K562 (cell line): ENCODE data around the gene KRT77. TPM values are rescaled to one million over a fixed set of nuclear protein-coding genes. Genes with fewer than 3 reads are reported as not detected.

Experiments used
- ATAC-seq: fragments of 200-7000 bp; cut with Tn5 transposase; 3 replicates; pipeline ENCODE4 v1.9.1; 2020; ENCODE audit warnings: moderate library complexity
- BruUV-seq: library from RNA; stranded (reverse); fragments of 400-500 nt; replicated peaks from 2 replicates; lab custom pipeline; 2021; lab: Mats Ljungman, UMichigan
- CTCF ChIA-PET: fragments of 300-600 bp; formaldehyde crosslinking; extraction: SDS; loops from one replicate; lab custom pipeline; 2021; ENCODE audit warnings: low intra/inter-chr PET ratio; lab: Yijun Ruan, JAX
- POLR2A ChIA-PET: fragments of 300-600, 350-650 bp; sonication (Branson Sonifier 250); formaldehyde crosslinking; extraction: SDS; loops from one replicate; lab custom pipeline; 2021; ENCODE audit warnings: antibody characterized with exemption, inconsistent platforms; lab: Yijun Ruan, JAX
- DNase-seq, 4 experiments: peaks; one replicate each; pipeline versions ENCODE4 v3.0.0 to v3.0.0-alpha.2; 2011 to 2018; ENCODE audit warnings: low spot score in 3 of 4, mixed read lengths in 3 of 4; ENCODE audit errors: extremely low read depth in 1 of 4
- FAIRE-seq: peaks from 2 replicates; lab custom pipeline; 2011; peaks lifted over from hg19 to GRCh38; lab: Jason Lieb, UNC
- H2AFZ ChIP-seq: 2 replicates; pipeline ENCODE4 v1.6.0; 2011; ENCODE audit warnings: low read depth, low read length, control low read depth, inconsistent platforms
- H3K27ac ChIP-seq: fragments of 200-600 bp; 3 replicates; pipeline ENCODE4 v1.8.0; 2011; ENCODE audit warnings: low read depth, mild to moderate bottlenecking, control low read depth, inconsistent platforms, low read length, moderate library complexity, mixed read lengths; ENCODE audit errors: extremely low read depth
- H3K27me3 ChIP-seq, 2 experiments: fragments of 300-600 bp in 1 of 2; 2 replicates in 1 of 2; 3 replicates in 1 of 2; pipeline versions ENCODE4 v1.6.0 to v1.8.0; 2011; ENCODE audit warnings: inconsistent platforms in 2 of 2, low read length in 2 of 2, mild to moderate bottlenecking in 1 of 2, mixed read lengths in 1 of 2, moderate library complexity in 1 of 2; ENCODE audit not compliant: control insufficient read depth in 2 of 2, insufficient read depth in 2 of 2
- H3K36me3 ChIP-seq: fragments of 300-600 bp; 3 replicates; pipeline ENCODE4 v1.8.0; 2011; ENCODE audit warnings: mild to moderate bottlenecking, low read length, inconsistent platforms; ENCODE audit not compliant: control insufficient read depth, insufficient read depth
- H3K4me1 ChIP-seq, 2 experiments: fragments of 200-600 bp in 1 of 2; replicated peaks in 1 of 2; 2 replicates in 1 of 2; 3 replicates in 1 of 2; pipeline versions ENCODE4 v1.5.1 to v1.8.0; 2011; ENCODE audit warnings: inconsistent platforms in 2 of 2, low read length in 2 of 2, mild to moderate bottlenecking in 1 of 2, mixed read lengths in 1 of 2, moderate library complexity in 1 of 2; ENCODE audit not compliant: control insufficient read depth in 2 of 2, insufficient read depth in 2 of 2
- H3K4me2 ChIP-seq: 2 replicates; pipeline ENCODE4 v1.6.1; 2011; ENCODE audit warnings: low read length, control low read depth, inconsistent platforms, mixed read lengths; ENCODE audit not compliant: insufficient read depth
- H3K4me3 ChIP-seq: fragments of 200-600 bp; sonication (generic), shearing (Covaris generic); 2 replicates; pipeline ENCODE4 v1.5.1; 2016; ENCODE audit warnings: control low read depth, inconsistent platforms
- H3K79me2 ChIP-seq: fragments of 200-600 bp; 3 replicates; pipeline ENCODE4 v1.8.0; 2011; ENCODE audit warnings: low read length, inconsistent platforms; ENCODE audit not compliant: control insufficient read depth, insufficient read depth
- H3K9ac ChIP-seq, 2 experiments: 2 replicates each; pipeline versions ENCODE4 v1.6.0 to v1.6.1; 2011; ENCODE audit warnings: low read depth in 2 of 2, low read length in 2 of 2, control low read depth in 1 of 2, inconsistent platforms in 1 of 2, mild to moderate bottlenecking in 1 of 2, mixed read lengths in 1 of 2; ENCODE audit not compliant: insufficient read depth in 1 of 2
- H3K9me1 ChIP-seq: one replicate; pipeline ENCODE4 v1.6.0; 2011; ENCODE audit warnings: inconsistent platforms, mild to moderate bottlenecking, low read length, moderate library complexity; ENCODE audit not compliant: control insufficient read depth, insufficient read depth
- H3K9me3 ChIP-seq: replicated peaks from 2 replicates; pipeline ENCODE4 v1.5.1; 2011; ENCODE audit warnings: low read depth, low read length, inconsistent platforms; ENCODE audit not compliant: control insufficient read depth, insufficient read depth
- H4K20me1 ChIP-seq: replicated peaks from 2 replicates; pipeline ENCODE4 v1.6.1; 2011; ENCODE audit warnings: low read length, inconsistent platforms, mixed read lengths; ENCODE audit not compliant: control insufficient read depth, insufficient read depth
- HNRNPK ChIP-seq: fragments of 200-400 bp; formaldehyde crosslinking; IDR thresholded peaks from one replicate; pipeline ENCODE4 v1.6.1; 2018; ENCODE audit warnings: mild to moderate bottlenecking, low read depth, low read length; ENCODE audit not compliant: poor library complexity, severe bottlenecking
- HNRNPL ChIP-seq: fragments of 200-400 bp; formaldehyde crosslinking; IDR thresholded peaks from 2 replicates; pipeline ENCODE4 v1.6.1; 2017; ENCODE audit warnings: low read depth, mild to moderate bottlenecking, low read length
- HSF4 ChIP-seq: fragments of 250-450 bp; sonication (Bioruptor Pico); IDR thresholded peaks from 2 replicates; pipeline ENCODE4 v2.1.2; 2022; ENCODE audit warnings: mild to moderate bottlenecking, moderate library complexity, borderline replicate concordance
- PHTF2 ChIP-seq: fragments of 250-450 bp; sonication (Bioruptor Pico); IDR thresholded peaks from 2 replicates; pipeline ENCODE4 v1.5.0; 2021; ENCODE audit warnings: mild to moderate bottlenecking
- RAD51 ChIP-seq: fragments of 450-650 bp; IDR thresholded peaks from 2 replicates; pipeline ENCODE4 v1.7.1; 2016; ENCODE audit warnings: low read depth, mild to moderate bottlenecking, borderline replicate concordance
- SRSF1 ChIP-seq: fragments of 200-400 bp; formaldehyde crosslinking; IDR thresholded peaks from 2 replicates; pipeline ENCODE4 v1.6.1; 2017; ENCODE audit warnings: mild to moderate bottlenecking, low read depth, low read length, moderate library complexity
- ZNF24 ChIP-seq: fragments of 450-650 bp; IDR thresholded peaks from 2 replicates; pipeline ENCODE4 v1.6.1; 2016
- WGBS: fragments of 100-300 bp; shearing (Covaris generic); methylation state at CpG from one replicate; pipeline ENCODE4 v1.1.6; 2016; ENCODE audit warnings: low coverage, mixed read lengths; ENCODE audit not compliant: insufficient coverage; ENCODE audit errors: missing lambda C conversion rate; 5-methylcytosine and 5-hydroxymethylcytosine counted together
- in situ Hi-C: fragments of 300-500 bp; cut with MboI; formaldehyde crosslinking; loops from 4 replicates; pipeline ENCODE4 v1.15.0; 2018; ENCODE audit warnings: inconsistent platforms, mixed read lengths
- intact Hi-C: fragments of 100-400 bp; cut with micrococcal nuclease; formaldehyde crosslinking; loops from 2 replicates; pipeline ENCODE4 v1.14.2; 2022
- polyA plus RNA-seq, 8 experiments: library from polyadenylated mRNA; depleted of rRNA in 4 of 8; stranded (reverse) in 5 of 8; unstranded in 3 of 8; fragments of >200 nt; fragmentation: Nextera tagmentation in 2 of 8; fragmentation: Illumina TruSeq in 1 of 8; extraction: Ambion mirVana in 2 of 8; extraction: Trizol in 1 of 8; gene quantifications; 2 replicates each; pipeline versions ENCODE4 v1.2.1 to v1.2.3, GENCODE V29; 2011 to 2014; ENCODE audit warnings: inconsistent platforms in 1 of 8, missing spikeins in 1 of 8
- total RNA-seq, 7 experiments: library from RNA; depleted of rRNA in 6 of 7; stranded (reverse); fragments of >200 nt in 6 of 7; fragmentation: Illumina TruSeq in 2 of 7; extraction: Trizol in 2 of 7; gene quantifications; 2 replicates each; pipeline versions ENCODE4 v1.2.1 to v1.2.3, GENCODE V29; 2011 to 2021; ENCODE audit warnings: low replicate concordance in 1 of 7
- TF ChIP-seq, protein P1 (sequence below): fragments of 250-450 bp; sonication (Bioruptor Pico); IDR thresholded peaks from 2 replicates; pipeline ENCODE4 v1.9.0; 2021; ENCODE audit warnings: mild to moderate bottlenecking, inconsistent platforms
- TF ChIP-seq, protein P2 (sequence below): fragments of 450-650 bp; IDR thresholded peaks from 2 replicates; pipeline ENCODE4 v1.6.1; 2018; ENCODE audit not compliant: partially characterized antibody
- TF ChIP-seq, protein P3 (sequence below): fragments of 250-450 bp; sonication (Bioruptor Pico); IDR thresholded peaks from 2 replicates; pipeline ENCODE4 v1.8.0; 2022; ENCODE audit warnings: inconsistent platforms
- TF ChIP-seq, protein P4 (sequence below): fragments of 450-650 bp; IDR thresholded peaks from one replicate; pipeline ENCODE4 v1.6.1; 2018; ENCODE audit warnings: mild to moderate bottlenecking, moderate library complexity; ENCODE audit not compliant: partially characterized antibody

The KRT77 gene
- total and polyA plus RNA-seq, 9 of the 15 experiments (the other 6 are each of a cell fraction or from before 2014, with no cell fraction given), result not detected

DNA sequence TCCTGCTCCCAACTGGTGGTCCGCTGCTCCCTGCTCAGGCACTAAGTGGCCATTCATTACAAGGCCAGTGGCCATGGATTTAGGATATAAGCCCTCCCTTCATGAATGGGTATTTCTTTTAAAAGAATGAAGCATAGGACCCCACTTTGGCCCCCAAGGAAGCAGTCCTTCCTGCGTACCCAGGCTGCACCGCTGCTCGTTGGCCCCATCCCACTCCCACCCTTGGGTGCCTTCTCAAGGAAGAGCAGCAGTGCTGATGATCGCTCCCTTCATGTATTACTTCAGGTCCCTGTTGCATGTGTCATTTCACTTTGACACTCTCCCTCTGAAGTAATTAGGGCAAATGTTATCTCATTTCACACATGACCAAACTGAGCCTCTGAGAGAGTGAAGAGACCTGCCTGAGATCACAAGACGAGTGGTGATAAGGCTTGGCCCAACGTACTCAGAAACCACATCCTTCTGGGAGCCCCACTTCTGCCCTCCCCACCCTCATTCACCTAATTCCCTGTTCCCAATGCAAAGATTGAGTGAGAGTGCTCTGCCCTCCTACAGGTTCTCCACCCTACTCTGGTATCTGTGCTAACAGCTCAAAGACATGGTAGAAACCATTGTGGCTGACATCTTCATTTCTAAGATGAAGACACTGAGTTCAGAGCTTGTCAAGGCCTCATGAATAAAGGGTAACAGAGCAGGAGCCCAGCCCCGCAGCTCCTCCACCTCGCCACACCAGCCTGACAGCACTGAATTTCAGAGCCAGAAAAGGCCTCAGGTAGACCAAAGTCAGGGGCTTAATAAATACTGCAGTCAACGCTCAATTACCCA lies 41.0 kb downstream of the KRT77 start:
- CTCF ChIA-PET, result interaction anchor here (0.6 kb wide), 1 partner anchor 10 kb away, joined by 3 read pairs; no protein-coding TSS in a partner anchor
- Histone ChIP-seq H3K4me2 (peak overlapping the region; percentile 77), H2AFZ (peak overlapping the region; percentile 70), H3K9ac (peak overlapping the region; percentile 2 to 57; a peak in 3 of 4 replicates), H3K4me1 (peaks cover 39 to 50% of the 10 kb centered on the region in 2 experiments), H3K9me1 (peaks cover 2% of the 10 kb centered on the region), H4K20me1 (no peaks in the 10 kb centered on the region), H3K27me3 (no peaks in the 10 kb centered on the region), H3K9me3 (no peaks in the 10 kb centered on the region), H3K27ac (peak overlapping the region; percentile 93), H3K36me3 (no peaks in the 10 kb centered on the region), H3K4me3 (no peak overlapping the region), H3K79me2 (no peaks in the 10 kb centered on the region)
- POLR2A ChIA-PET, result interaction anchor here (0.6 to 1.8 kb wide), 4 partner anchors 11 to 19 kb away, joined by 3 to 5 read pairs (median 4); partner anchors contain the start of gene KRT1
- peak; percentile 99 for FAIRE-seq
- no TSS peak for BruUV-seq
- in situ Hi-C loops (no loop called here), intact Hi-C loops (loop anchor here (5.0 kb wide), 1 partner anchor 75 kb away; no protein-coding TSS in a partner anchor)
- DNase-seq, result peak; percentile 87 to 95 (median 91)
- peak; percentile 96 for ATAC-seq
- 7% methylated on average over 10 of the region's 10 CpGs for WGBS
- no peak for TF ChIP-seq SRSF1
- TF ChIP-seq HSF4 (CRISPR knock-in tag), result no peak; the same call in 1 of the 2 replicates
- TF ChIP-seq HNRNPK, result no peak
- TF ChIP-seq, protein P1, sequence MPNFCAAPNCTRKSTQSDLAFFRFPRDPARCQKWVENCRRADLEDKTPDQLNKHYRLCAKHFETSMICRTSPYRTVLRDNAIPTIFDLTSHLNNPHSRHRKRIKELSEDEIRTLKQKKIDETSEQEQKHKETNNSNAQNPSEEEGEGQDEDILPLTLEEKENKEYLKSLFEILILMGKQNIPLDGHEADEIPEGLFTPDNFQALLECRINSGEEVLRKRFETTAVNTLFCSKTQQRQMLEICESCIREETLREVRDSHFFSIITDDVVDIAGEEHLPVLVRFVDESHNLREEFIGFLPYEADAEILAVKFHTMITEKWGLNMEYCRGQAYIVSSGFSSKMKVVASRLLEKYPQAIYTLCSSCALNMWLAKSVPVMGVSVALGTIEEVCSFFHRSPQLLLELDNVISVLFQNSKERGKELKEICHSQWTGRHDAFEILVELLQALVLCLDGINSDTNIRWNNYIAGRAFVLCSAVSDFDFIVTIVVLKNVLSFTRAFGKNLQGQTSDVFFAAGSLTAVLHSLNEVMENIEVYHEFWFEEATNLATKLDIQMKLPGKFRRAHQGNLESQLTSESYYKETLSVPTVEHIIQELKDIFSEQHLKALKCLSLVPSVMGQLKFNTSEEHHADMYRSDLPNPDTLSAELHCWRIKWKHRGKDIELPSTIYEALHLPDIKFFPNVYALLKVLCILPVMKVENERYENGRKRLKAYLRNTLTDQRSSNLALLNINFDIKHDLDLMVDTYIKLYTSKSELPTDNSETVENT (CRISPR knock-in tag), result no peak
- no peak for TF ChIP-seq ZNF24
- TF ChIP-seq, protein P2, sequence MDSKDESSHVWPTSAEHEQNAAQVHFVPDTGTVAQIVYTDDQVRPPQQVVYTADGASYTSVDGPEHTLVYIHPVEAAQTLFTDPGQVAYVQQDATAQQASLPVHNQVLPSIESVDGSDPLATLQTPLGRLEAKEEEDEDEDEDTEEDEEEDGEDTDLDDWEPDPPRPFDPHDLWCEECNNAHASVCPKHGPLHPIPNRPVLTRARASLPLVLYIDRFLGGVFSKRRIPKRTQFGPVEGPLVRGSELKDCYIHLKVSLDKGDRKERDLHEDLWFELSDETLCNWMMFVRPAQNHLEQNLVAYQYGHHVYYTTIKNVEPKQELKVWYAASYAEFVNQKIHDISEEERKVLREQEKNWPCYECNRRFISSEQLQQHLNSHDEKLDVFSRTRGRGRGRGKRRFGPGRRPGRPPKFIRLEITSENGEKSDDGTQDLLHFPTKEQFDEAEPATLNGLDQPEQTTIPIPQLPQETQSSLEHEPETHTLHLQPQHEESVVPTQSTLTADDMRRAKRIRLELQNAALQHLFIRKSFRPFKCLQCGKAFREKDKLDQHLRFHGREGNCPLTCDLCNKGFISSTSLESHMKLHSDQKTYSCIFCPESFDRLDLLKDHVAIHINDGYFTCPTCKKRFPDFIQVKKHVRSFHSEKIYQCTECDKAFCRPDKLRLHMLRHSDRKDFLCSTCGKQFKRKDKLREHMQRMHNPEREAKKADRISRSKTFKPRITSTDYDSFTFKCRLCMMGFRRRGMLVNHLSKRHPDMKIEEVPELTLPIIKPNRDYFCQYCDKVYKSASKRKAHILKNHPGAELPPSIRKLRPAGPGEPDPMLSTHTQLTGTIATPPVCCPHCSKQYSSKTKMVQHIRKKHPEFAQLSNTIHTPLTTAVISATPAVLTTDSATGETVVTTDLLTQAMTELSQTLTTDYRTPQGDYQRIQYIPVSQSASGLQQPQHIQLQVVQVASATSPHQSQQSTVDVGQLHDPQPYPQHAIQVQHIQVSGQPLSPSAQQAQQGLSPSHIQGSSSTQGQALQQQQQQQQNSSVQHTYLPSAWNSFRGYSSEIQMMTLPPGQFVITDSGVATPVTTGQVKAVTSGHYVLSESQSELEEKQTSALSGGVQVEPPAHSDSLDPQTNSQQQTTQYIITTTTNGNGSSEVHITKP, result peak; percentile 80
- TF ChIP-seq, protein P3, sequence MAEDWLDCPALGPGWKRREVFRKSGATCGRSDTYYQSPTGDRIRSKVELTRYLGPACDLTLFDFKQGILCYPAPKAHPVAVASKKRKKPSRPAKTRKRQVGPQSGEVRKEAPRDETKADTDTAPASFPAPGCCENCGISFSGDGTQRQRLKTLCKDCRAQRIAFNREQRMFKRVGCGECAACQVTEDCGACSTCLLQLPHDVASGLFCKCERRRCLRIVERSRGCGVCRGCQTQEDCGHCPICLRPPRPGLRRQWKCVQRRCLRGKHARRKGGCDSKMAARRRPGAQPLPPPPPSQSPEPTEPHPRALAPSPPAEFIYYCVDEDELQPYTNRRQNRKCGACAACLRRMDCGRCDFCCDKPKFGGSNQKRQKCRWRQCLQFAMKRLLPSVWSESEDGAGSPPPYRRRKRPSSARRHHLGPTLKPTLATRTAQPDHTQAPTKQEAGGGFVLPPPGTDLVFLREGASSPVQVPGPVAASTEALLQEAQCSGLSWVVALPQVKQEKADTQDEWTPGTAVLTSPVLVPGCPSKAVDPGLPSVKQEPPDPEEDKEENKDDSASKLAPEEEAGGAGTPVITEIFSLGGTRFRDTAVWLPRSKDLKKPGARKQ, result no peak
- peak; percentile 65; the same call in 1 of the 2 replicates for TF ChIP-seq RAD51
- TF ChIP-seq PHTF2 (CRISPR knock-in tag), result no peak; the same call in 1 of the 2 replicates
- TF ChIP-seq, protein P4, sequence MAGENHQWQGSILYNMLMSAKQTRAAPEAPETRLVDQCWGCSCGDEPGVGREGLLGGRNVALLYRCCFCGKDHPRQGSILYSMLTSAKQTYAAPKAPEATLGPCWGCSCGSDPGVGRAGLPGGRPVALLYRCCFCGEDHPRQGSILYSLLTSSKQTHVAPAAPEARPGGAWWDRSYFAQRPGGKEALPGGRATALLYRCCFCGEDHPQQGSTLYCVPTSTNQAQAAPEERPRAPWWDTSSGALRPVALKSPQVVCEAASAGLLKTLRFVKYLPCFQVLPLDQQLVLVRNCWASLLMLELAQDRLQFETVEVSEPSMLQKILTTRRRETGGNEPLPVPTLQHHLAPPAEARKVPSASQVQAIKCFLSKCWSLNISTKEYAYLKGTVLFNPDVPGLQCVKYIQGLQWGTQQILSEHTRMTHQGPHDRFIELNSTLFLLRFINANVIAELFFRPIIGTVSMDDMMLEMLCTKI, result no peak
- TF ChIP-seq HNRNPL, result no peak
